ENCODE measurements around the gene TFEB.

The TFEB gene

GRCh38 chr6:41638935-41639808, 96.2 kb downstream of the TFEB start:
- DNase-seq (ENCODE audit: low spot score) = no peak

- no peak for DNase-seq (ENCODE audit: low spot score)
Observed at GRCh38 chr6:41638002-41638934, 97.1 kb downstream of the TFEB start, which contains the start of gene MDFI. Gene MDFI (plus strand): TSS chr6:41638468. CDS start chr6:41638750, 282 bp downstream.

GRCh38 chr6:41637194-41638001, 98.0 kb downstream of the TFEB start:
- no peak for DNase-seq (ENCODE audit: low spot score)

GRCh38 chr6:41636833-41637193, 98.6 kb downstream of the TFEB start:
- DNase-seq (ENCODE audit: low spot score) = no peak

- DNase-seq (ENCODE audit: low spot score) = no peak
Observed at GRCh38 chr6:41635365-41635764, 100.0 kb downstream of the TFEB start.

- DNase-seq (ENCODE audit: low spot score) = no peak
Observed at GRCh38 chr6:41634657-41635056, 100.8 kb downstream of the TFEB start.

All from CD4-positive, alpha-beta T cell treated with Interleukin-6 at 100 ng/mL for 8 hours (primary cell).